Liver (tissue), 3 donors: ENCODE measurements around the gene EML1.

Source experiments
- CTCF ChIP-seq: fragments of 150-350 bp; IDR thresholded peaks from 2 replicates; pipeline ENCODE4 v1.5.1; 2017; ENCODE audit warnings: improper control_type of control experiment, low read depth, low read length; ENCODE audit not compliant: missing input control
- NR2F2 ChIP-seq: IDR thresholded peaks from 2 replicates; pipeline ENCODE4 v1.6.1; 2016; ENCODE audit warnings: antibody characterized with exemption
- RAD21 ChIP-seq, 2 donors: IDR thresholded peaks; 2 replicates each; pipeline ENCODE4 v1.6.1; 2016; ENCODE audit warnings: antibody characterized with exemption in 2 of 2, mild to moderate bottlenecking in 2 of 2
- SP1 ChIP-seq: IDR thresholded peaks from 2 replicates; pipeline ENCODE4 v1.6.1; 2018; ENCODE audit warnings: antibody characterized with exemption, mild to moderate bottlenecking
- TAF1 ChIP-seq: conservative IDR thresholded peaks from 2 replicates; pipeline ENCODE4 v1.6.1; 2016; ENCODE audit warnings: antibody characterized with exemption, mild to moderate bottlenecking
- donor health status: healthy.
- donor health status: healthy.

DNA sequence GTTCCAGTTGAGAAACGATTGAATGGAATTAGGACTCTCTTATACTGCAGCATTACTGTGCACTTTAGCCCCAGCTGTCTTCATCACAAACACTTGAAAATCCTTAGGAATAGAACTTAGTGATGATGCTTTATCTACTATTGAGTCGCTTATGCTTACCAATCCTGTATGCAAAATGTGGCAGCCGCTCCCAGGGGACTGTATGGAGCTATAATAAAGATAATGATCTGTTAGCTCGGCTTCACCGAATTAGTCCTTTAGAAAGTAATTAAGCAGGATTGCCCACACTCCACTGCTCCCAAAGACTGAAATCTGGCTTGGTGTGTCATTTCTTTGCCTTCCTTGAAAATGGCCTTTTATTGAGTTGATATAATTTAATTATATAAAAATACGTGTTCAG is 10.6 kb downstream of the EML1 start:
- TF ChIP-seq CTCF, result no peak
- no peak for TF ChIP-seq RAD21 (IDR thresholded peaks at IDR 0.05)
- no peak for TF ChIP-seq SP1
- TF ChIP-seq TAF1, result no peak
- TF ChIP-seq NR2F2, result no peak
